NCI-H446 (cell line): Measurements from ENCODE around the gene AK1.
A peak's percentile ranks its signal among the peaks of the same experiment; 100 is the strongest.
"Not testable (repeated sequence)": the region's sequence is repeated elsewhere in the genome, so short reads cannot be mapped to it uniquely, and the experiment has no call there.

ENCODE experiments used
- DNase-seq, 2 experiments: peaks; one replicate each; lab custom pipeline; 2025; lab: John Stamatoyannopoulos, UW

AK1 gene

GRCh38 chr9:127884427-127884911 lies 7.0 kb upstream of the AK1 start:
- peak; percentile 6 to 73 for DNase-seq

- peak; percentile 36 to 72 for DNase-seq
Measured at GRCh38 chr9:127883959-127884358, 6.5 kb upstream of the AK1 start.

- not testable (repeated sequence) for DNase-seq
Measured at GRCh38 chr9:127881715-127882114, 4.2 kb upstream of the AK1 start.

GRCh38 chr9:127880143-127880542 lies 2.7 kb upstream of the AK1 start:
- no peak for DNase-seq

GRCh38 chr9:127878652-127879390 lies 1.3 kb upstream of the AK1 start:
- no peak for DNase-seq

- DNase-seq: no peak
Measured at GRCh38 chr9:127878001-127878651, 651 bp upstream of the AK1 start.

GRCh38 chr9:127876764-127877562 lies 512 bp downstream of the AK1 start:
- DNase-seq: no peak

- DNase-seq: no peak
Measured at GRCh38 chr9:127876026-127876763, 1.3 kb downstream of the AK1 start.

GRCh38 chr9:127875306-127875966 lies 2.0 kb downstream of the AK1 start:
- DNase-seq: no peak

GRCh38 chr9:127874301-127875221 lies 2.9 kb downstream of the AK1 start:
- DNase-seq: no peak

- DNase-seq: no peak
Measured at GRCh38 chr9:127873886-127874285, 3.6 kb downstream of the AK1 start.

GRCh38 chr9:127873223-127873691 lies 4.2 kb downstream of the AK1 start:
- DNase-seq: no peak

- no peak for DNase-seq
Measured at GRCh38 chr9:127872369-127873222, 4.9 kb downstream of the AK1 start.

- no peak for DNase-seq
Measured at GRCh38 chr9:127871531-127871930, 5.9 kb downstream of the AK1 start.

- no peak for DNase-seq
Measured at GRCh38 chr9:127870887-127871286, 6.6 kb downstream of the AK1 start.

- not testable (repeated sequence) for DNase-seq
Measured at GRCh38 chr9:127870153-127870491, 7.4 kb downstream of the AK1 start.

GRCh38 chr9:127869310-127870152 lies 7.9 kb downstream of the AK1 start:
- peak; percentile 15 to 69 for DNase-seq

GRCh38 chr9:127868278-127868902 lies 9.1 kb downstream of the AK1 start:
- DNase-seq: no peak
